GM23338 (cell line): Measurements from ENCODE around the gene MAPK9. TPM values are rescaled to one million over a fixed set of nuclear protein-coding genes. Genes with fewer than 3 reads are reported as not detected.

Source experiments
- ATAC-seq: fragments of 200-7000 bp; cut with Tn5 transposase; 3 replicates; pipeline ENCODE4 v1.9.1; 2020
- DNase-seq: peaks from one replicate; pipeline ENCODE4 v3.0.0-alpha.2; 2015; ENCODE audit warnings: low spot score
- H2AFZ ChIP-seq: fragments of 200-600 bp; sonication (generic); 2 replicates; pipeline ENCODE4 v1.8.0; 2016; ENCODE audit warnings: antibody characterized with exemption, mild to moderate bottlenecking, moderate library complexity
- H3F3A ChIP-seq: fragments of 200-600 bp; sonication (generic); replicated peaks from 2 replicates; pipeline ENCODE4 v1.8.0; 2017; ENCODE audit warnings: antibody characterized with exemption, mixed run types, low read depth
- H3K27ac ChIP-seq: fragments of 200-600 bp; sonication (generic); 2 replicates; pipeline ENCODE4 v1.6.1; 2016; ENCODE audit warnings: low read depth
- H3K27me3 ChIP-seq: fragments of 200-600 bp; sonication (generic); 2 replicates; pipeline ENCODE4 v1.8.0; 2016; ENCODE audit warnings: mild to moderate bottlenecking, mixed run types, moderate library complexity; ENCODE audit not compliant: insufficient read depth
- H3K36me3 ChIP-seq: fragments of 200-600 bp; sonication (generic); 2 replicates; pipeline ENCODE4 v1.8.0; 2016; ENCODE audit warnings: mild to moderate bottlenecking; ENCODE audit not compliant: insufficient read depth
- H3K4me1 ChIP-seq: fragments of 200-600 bp; sonication (generic); 2 replicates; pipeline ENCODE4 v1.8.0; 2016; ENCODE audit warnings: mild to moderate bottlenecking, moderate library complexity; ENCODE audit not compliant: insufficient read depth
- H3K4me2 ChIP-seq: fragments of 200-600 bp; sonication (generic); 2 replicates; pipeline ENCODE4 v1.7.1; 2017; ENCODE audit warnings: mixed run types
- H3K4me3 ChIP-seq: fragments of 200-600 bp; sonication (generic); 2 replicates; pipeline ENCODE4 v1.6.1; 2016; ENCODE audit warnings: mixed run types
- H3K79me2 ChIP-seq: fragments of 200-600 bp; sonication (generic); replicated peaks from 2 replicates; pipeline ENCODE4 v1.8.0; 2017; ENCODE audit warnings: mild to moderate bottlenecking; ENCODE audit not compliant: insufficient read depth
- H3K9me2 ChIP-seq: fragments of 200-600 bp; sonication (generic); 2 replicates; pipeline ENCODE4 v1.8.0; 2017; ENCODE audit not compliant: insufficient read depth
- H4K20me1 ChIP-seq: fragments of 200-600 bp; sonication (generic); replicated peaks from 2 replicates; pipeline ENCODE4 v1.8.0; 2017; ENCODE audit warnings: mild to moderate bottlenecking; ENCODE audit not compliant: insufficient read depth
- H3K27ac Mint-ChIP-seq: 2 replicates; pipeline ENCODE4 v1.8.0; 2020; ENCODE audit warnings: inconsistent platforms, mild to moderate bottlenecking, moderate library complexity, mixed read lengths
- H3K27me3 Mint-ChIP-seq: 3 replicates; pipeline ENCODE4 v1.8.0; 2022; ENCODE audit warnings: low read depth, mild to moderate bottlenecking, moderate library complexity, mixed read lengths, inconsistent platforms; ENCODE audit not compliant: insufficient read depth, poor library complexity
- H3K36me3 Mint-ChIP-seq: 3 replicates; pipeline ENCODE4 v1.8.0; 2021; ENCODE audit warnings: low read depth, mild to moderate bottlenecking, inconsistent platforms, moderate library complexity, mixed read lengths
- H3K4me1 Mint-ChIP-seq: 3 replicates; pipeline ENCODE4 v1.8.0; 2020; ENCODE audit warnings: mild to moderate bottlenecking, inconsistent platforms, mixed read lengths
- H3K4me3 Mint-ChIP-seq: 3 replicates; pipeline ENCODE4 v1.8.0; 2021; ENCODE audit warnings: moderate library complexity, mild to moderate bottlenecking, inconsistent platforms, mixed read lengths
- H3K9me3 Mint-ChIP-seq: 3 replicates; pipeline ENCODE4 v1.8.0; 2020; ENCODE audit warnings: moderate library complexity, mild to moderate bottlenecking, inconsistent platforms, mixed read lengths
- CREB1 ChIP-seq: fragments of 250-450 bp; sonication (Bioruptor Pico); IDR thresholded peaks from 2 replicates; pipeline ENCODE4 v1.5.0; 2020; ENCODE audit warnings: low read depth, mild to moderate bottlenecking, moderate library complexity
- CTCF ChIP-seq, 2 experiments: fragments of 200-600 bp in 1 of 2; sonication (generic) in 1 of 2; conservative IDR thresholded peaks; 2 replicates each; pipeline versions ENCODE4 v1.5.1 to v1.6.1; 2016 to 2017; ENCODE audit warnings: antibody characterized with exemption in 2 of 2, low read depth in 2 of 2, mild to moderate bottlenecking in 2 of 2, moderate library complexity in 1 of 2
- ETS1 ChIP-seq: IDR thresholded peaks from 2 replicates; pipeline ENCODE4 v1.6.1; 2016; ENCODE audit warnings: antibody characterized with exemption
- EZH2 ChIP-seq: fragments of 200-600 bp; sonication (generic); IDR thresholded peaks from one replicate; pipeline ENCODE4 v1.8.0; 2017; ENCODE audit warnings: antibody characterized with exemption, mild to moderate bottlenecking, low read depth; ENCODE audit not compliant: unreplicated experiment
- EZH2phosphoT487 ChIP-seq: fragments of 200-600 bp; sonication (generic); IDR thresholded peaks from one replicate; pipeline ENCODE4 v1.8.1; 2018; ENCODE audit warnings: antibody characterized with exemption; ENCODE audit not compliant: unreplicated experiment
- JUNB ChIP-seq: IDR thresholded peaks from one replicate; pipeline ENCODE4 v1.6.1; 2016; ENCODE audit warnings: antibody characterized with exemption; ENCODE audit not compliant: unreplicated experiment
- POLR2AphosphoS5 ChIP-seq: IDR thresholded peaks from 2 replicates; pipeline ENCODE4 v1.6.1; 2016; ENCODE audit warnings: antibody characterized with exemption, low read depth
- REST ChIP-seq: IDR thresholded peaks from one replicate; pipeline ENCODE4 v1.6.1; 2018; ENCODE audit warnings: antibody characterized with exemption; ENCODE audit not compliant: unreplicated experiment
- STAT1 ChIP-seq: IDR thresholded peaks from one replicate; pipeline ENCODE4 v1.6.1; 2016; ENCODE audit warnings: antibody characterized with exemption; ENCODE audit not compliant: unreplicated experiment
- ZNF114 ChIP-seq: fragments of 250-450 bp; sonication (Bioruptor Pico); IDR thresholded peaks from 2 replicates; pipeline ENCODE4 v1.5.0; 2020; ENCODE audit warnings: mild to moderate bottlenecking, moderate library complexity
- ZNF331 ChIP-seq: fragments of 250-450 bp; sonication (Bioruptor Pico); IDR thresholded peaks from 2 replicates; pipeline ENCODE4 v1.5.0; 2020; ENCODE audit warnings: low read depth, mild to moderate bottlenecking, moderate library complexity
- ZNF462 ChIP-seq: fragments of 250-450 bp; sonication (Bioruptor Pico); IDR thresholded peaks from 2 replicates; pipeline ENCODE4 v1.5.0; 2020; ENCODE audit warnings: mild to moderate bottlenecking, moderate library complexity
- polyA plus RNA-seq: library from polyadenylated mRNA; unstranded; fragments of >200 nt; fragmentation: Nextera tagmentation; extraction: Ambion mirVana; gene quantifications from 2 replicates; pipeline ENCODE4 v1.2.1, GENCODE V29; 2016
- total RNA-seq: library from RNA; depleted of rRNA; stranded (reverse); fragments of >200 nt; shearing (Covaris generic); gene quantifications from 2 replicates; pipeline ENCODE4 v1.2.3, GENCODE V29; 2014

The MAPK9 gene
- total and polyA plus RNA-seq, 2 experiments from 2014 or later = 16.8 to 37.0 TPM

GRCh38 chr5:180334751-180335613 is 43.1 kb upstream of the MAPK9 start:
- H3K9me3 Mint-ChIP-seq = peaks cover 4% of the 10 kb centered on the region; the same call in 2 of the 3 replicates
- Histone ChIP-seq H4K20me1 (peaks cover 5% of the 10 kb centered on the region), H3K79me2 (peaks cover 33% of the 10 kb centered on the region), H3K36me3 (peaks cover 59% of the 10 kb centered on the region), H3K4me3 (no peak overlapping the region), H3K27ac (0 out of 2 replicates have a peak overlapping the region, but pooled peaks have one; percentile 89), H3K4me2 (no peak overlapping the region), H3F3A (peaks cover 35% of the 10 kb centered on the region), H2AFZ (no peak overlapping the region), H3K9me2 (no peaks in the 10 kb centered on the region), H3K27me3 (no peaks in the 10 kb centered on the region), H3K4me1 (peaks cover 21% of the 10 kb centered on the region)
- H3K36me3 Mint-ChIP-seq = peaks cover 93% of the 10 kb centered on the region
- peaks cover 30% of the 10 kb centered on the region for H3K4me1 Mint-ChIP-seq
- DNase-seq = no peak
- TF ChIP-seq ZNF114 = no peak
- TF ChIP-seq JUNB = no peak
- no peak for TF ChIP-seq ZNF462
- no peak for TF ChIP-seq POLR2AphosphoS5
- no peak for TF ChIP-seq CREB1 (CRISPR knock-in tag)
- TF ChIP-seq ZNF331 (CRISPR knock-in tag) = no peak
- TF ChIP-seq REST = no peak
- no peak for TF ChIP-seq EZH2
- TF ChIP-seq CTCF (conservative IDR thresholded peaks at IDR 0.05; ENCODE audit: low read depth in 2 of 2) = no peak
- no peak for TF ChIP-seq ETS1
- TF ChIP-seq EZH2phosphoT487 = no peak
- TF ChIP-seq STAT1 = no peak
- H3K27me3 Mint-ChIP-seq = peaks cover 24% of the 10 kb centered on the region
- no peak for ATAC-seq
- H3K27ac Mint-ChIP-seq = peak overlapping the region; percentile 40; the same call in 1 of the 2 replicates
- no peak overlapping the region for H3K4me3 Mint-ChIP-seq
